Natural killer cell (primary cell): ENCODE results near the gene C5AR1. TPM values are rescaled to one million over a fixed set of nuclear protein-coding genes. Genes with fewer than 3 reads are reported as not detected.

Experiments
- ATAC-seq, 3 donors: fragments of 150-1000 bp in 2 of 3; fragments of 200-7000 bp in 1 of 3; cut with Tn5 transposase; 1 replicate in 1 of 3; 2 replicates in 2 of 3; pipeline ENCODE4 v1.10.0; 2021; ENCODE audit warnings: mild to moderate bottlenecking in 2 of 3, moderate library complexity in 2 of 3
- DNase-seq, 2 donors: peaks; one replicate each; pipeline versions ENCODE4 v3.0.0 to v3.0.0-alpha.2; 2013 to 2021; ENCODE audit warnings: mixed read lengths in 1 of 2
- H3K27ac ChIP-seq: one replicate; pipeline ENCODE4 v1.5.1; 2013; ENCODE audit warnings: mild to moderate bottlenecking, low read length
- H3K27me3 ChIP-seq: one replicate; pipeline ENCODE4 v1.6.1; 2013; ENCODE audit warnings: low read length; ENCODE audit not compliant: control insufficient read depth, insufficient read depth
- H3K36me3 ChIP-seq: one replicate; pipeline ENCODE4 v1.6.1; 2013; ENCODE audit warnings: low read length; ENCODE audit not compliant: control insufficient read depth, insufficient read depth
- H3K4me1 ChIP-seq: one replicate; pipeline ENCODE4 v1.6.1; 2013; ENCODE audit warnings: low read length; ENCODE audit not compliant: control insufficient read depth, insufficient read depth
- H3K4me3 ChIP-seq: one replicate; pipeline ENCODE4 v1.5.1; 2013; ENCODE audit warnings: low read length
- H3K9me3 ChIP-seq: one replicate; pipeline ENCODE4 v1.6.1; 2013; ENCODE audit warnings: low read length; ENCODE audit not compliant: control insufficient read depth, insufficient read depth
- H3K27ac Mint-ChIP-seq, 2 donors: one replicate each; pipeline ENCODE4 v1.8.0; 2022; ENCODE audit warnings: mild to moderate bottlenecking in 2 of 2, mixed read lengths in 2 of 2, moderate library complexity in 1 of 2
- H3K27me3 Mint-ChIP-seq, 2 donors: one replicate each; pipeline ENCODE4 v1.8.0; 2022; ENCODE audit warnings: low read depth in 2 of 2, mixed read lengths in 2 of 2
- H3K36me3 Mint-ChIP-seq: one replicate; pipeline ENCODE4 v1.8.0; 2022; ENCODE audit warnings: mixed read lengths
- H3K4me1 Mint-ChIP-seq, 2 donors: one replicate each; pipeline ENCODE4 v1.8.0; 2022; ENCODE audit warnings: mixed read lengths in 2 of 2
- H3K4me3 Mint-ChIP-seq: one replicate; pipeline ENCODE4 v1.8.0; 2022; ENCODE audit warnings: mild to moderate bottlenecking, moderate library complexity, mixed read lengths
- H3K9me3 Mint-ChIP-seq, 2 donors: one replicate each; pipeline ENCODE4 v1.8.0; 2022; ENCODE audit warnings: mixed read lengths in 2 of 2
- WGBS: methylation state at CpG from one replicate; pipeline ENCODE4 v1.1.7; 2013; ENCODE audit warnings: missing lambda C conversion rate; ENCODE audit not compliant: insufficient coverage; 5-methylcytosine and 5-hydroxymethylcytosine counted together
- intact Hi-C: fragments of 100-400 bp; cut with micrococcal nuclease; formaldehyde crosslinking; loops from one replicate; pipeline ENCODE4 v1.14.2; 2022
- total RNA-seq, 4 donors: library from RNA; stranded (reverse); fragments of 120-200 nt in 1 of 4; gene quantifications; one replicate each; pipeline versions ENCODE4 v1.2.3 to v1.2.4, GENCODE V29; 2013 to 2022
- TF ChIP-seq, protein P1 (sequence below): fragments of 200-600 bp; IDR thresholded peaks from one replicate; pipeline ENCODE4 v1.8.0; 2022; ENCODE audit warnings: antibody characterized with exemption

Gene C5AR1
- total RNA-seq, 3 donors from 2014 or later (not counting 1 experiment from before 2014, with no cell fraction given): 11.4 to 42.7 (median 28.7) TPM

DNA sequence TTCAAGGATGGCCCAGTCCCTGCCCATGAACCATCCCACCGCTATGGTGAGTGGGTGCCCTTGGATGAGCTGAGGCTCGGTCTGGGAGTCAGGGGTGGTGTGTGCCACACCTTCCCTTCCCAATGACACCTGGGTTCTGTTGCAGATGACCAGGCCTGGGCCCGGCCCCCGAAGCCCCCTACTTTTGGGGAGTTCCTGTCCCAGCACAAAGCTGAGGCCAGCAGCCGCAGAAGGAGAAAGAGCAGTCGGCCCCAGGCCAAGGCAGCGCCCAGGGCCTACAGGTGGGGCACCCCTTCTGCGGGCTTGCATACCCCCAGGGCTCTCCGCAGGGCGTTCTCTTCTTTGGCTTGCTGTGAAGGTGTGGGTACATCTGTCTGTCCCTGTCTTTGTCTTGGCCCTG is 39.3 kb upstream of the C5AR1 start:
- H3K36me3 ChIP-seq: peaks cover 27% of the 10 kb centered on the region
- TF ChIP-seq, protein P1, sequence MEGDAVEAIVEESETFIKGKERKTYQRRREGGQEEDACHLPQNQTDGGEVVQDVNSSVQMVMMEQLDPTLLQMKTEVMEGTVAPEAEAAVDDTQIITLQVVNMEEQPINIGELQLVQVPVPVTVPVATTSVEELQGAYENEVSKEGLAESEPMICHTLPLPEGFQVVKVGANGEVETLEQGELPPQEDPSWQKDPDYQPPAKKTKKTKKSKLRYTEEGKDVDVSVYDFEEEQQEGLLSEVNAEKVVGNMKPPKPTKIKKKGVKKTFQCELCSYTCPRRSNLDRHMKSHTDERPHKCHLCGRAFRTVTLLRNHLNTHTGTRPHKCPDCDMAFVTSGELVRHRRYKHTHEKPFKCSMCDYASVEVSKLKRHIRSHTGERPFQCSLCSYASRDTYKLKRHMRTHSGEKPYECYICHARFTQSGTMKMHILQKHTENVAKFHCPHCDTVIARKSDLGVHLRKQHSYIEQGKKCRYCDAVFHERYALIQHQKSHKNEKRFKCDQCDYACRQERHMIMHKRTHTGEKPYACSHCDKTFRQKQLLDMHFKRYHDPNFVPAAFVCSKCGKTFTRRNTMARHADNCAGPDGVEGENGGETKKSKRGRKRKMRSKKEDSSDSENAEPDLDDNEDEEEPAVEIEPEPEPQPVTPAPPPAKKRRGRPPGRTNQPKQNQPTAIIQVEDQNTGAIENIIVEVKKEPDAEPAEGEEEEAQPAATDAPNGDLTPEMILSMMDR: no peak
- no peaks in the 10 kb centered on the region for H3K36me3 Mint-ChIP-seq
- H3K4me3 ChIP-seq: no peak overlapping the region
- H3K27me3 ChIP-seq: no peaks in the 10 kb centered on the region
- ATAC-seq (no peak), DNase-seq (no peak)
- H3K9me3 Mint-ChIP-seq: no peaks in the 10 kb centered on the region
- 96% methylated on average over 10 of the region's 10 CpGs for WGBS
- no peak overlapping the region for H3K4me3 Mint-ChIP-seq
- H3K9me3 ChIP-seq: no peaks in the 10 kb centered on the region
- no peak overlapping the region for H3K27ac ChIP-seq
- peaks cover 9 to 26% of the 10 kb centered on the region in 2 donors for H3K4me1 Mint-ChIP-seq
- intact Hi-C loops: loop anchor here (5.0 to 10.0 kb wide), 2 partner anchors 43 to 416 kb away; partner anchors contain the start of gene AP2S1
- H3K27ac Mint-ChIP-seq: no peak overlapping the region
- H3K4me1 ChIP-seq: peaks cover 16% of the 10 kb centered on the region
- no peaks in the 10 kb centered on the region for H3K27me3 Mint-ChIP-seq

DNA sequence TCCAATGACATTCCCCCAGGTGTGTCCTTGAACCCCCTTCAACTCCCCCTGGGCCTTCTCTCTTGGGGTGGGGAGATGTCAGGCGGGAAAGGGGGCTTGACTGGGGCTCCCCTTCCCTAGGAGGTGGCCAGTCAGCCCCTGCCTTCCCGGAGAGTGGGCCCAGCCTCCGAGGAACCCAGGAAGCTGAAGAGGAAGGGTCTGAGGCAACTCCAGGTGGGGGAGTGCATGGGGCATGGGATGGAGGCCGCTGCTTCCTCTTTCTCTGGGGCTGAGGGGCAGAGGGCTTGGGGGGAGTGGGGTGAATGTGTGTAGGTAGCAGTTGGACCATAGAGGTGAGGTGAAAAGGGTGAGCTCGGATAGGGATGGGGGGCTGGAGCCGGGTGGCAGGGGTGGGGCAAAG is 37.7 kb upstream of the C5AR1 start:
- H3K36me3 ChIP-seq: peaks cover 24% of the 10 kb centered on the region
- no peak overlapping the region for H3K4me3 ChIP-seq
- no peaks in the 10 kb centered on the region for H3K27me3 ChIP-seq
- Mint-ChIP-seq H3K4me1 (peaks cover 14 to 33% of the 10 kb centered on the region in 2 donors), H3K9me3 (no peaks in the 10 kb centered on the region), H3K4me3 (peak overlapping the region; percentile 95), H3K27ac (peak overlapping the region; percentile 93 to 96), H3K36me3 (no peaks in the 10 kb centered on the region), H3K27me3 (no peaks in the 10 kb centered on the region)
- peaks cover 23% of the 10 kb centered on the region for H3K4me1 ChIP-seq
- 73% methylated on average over 5 of the region's 6 CpGs for WGBS
- no peak for DNase-seq
- intact Hi-C loops: loop anchor here (5.0 to 10.0 kb wide), 2 partner anchors 45 to 417 kb away; partner anchors contain the start of gene AP2S1
- TF ChIP-seq, protein P1: no peak
- no peak overlapping the region for H3K27ac ChIP-seq
- no peak for ATAC-seq
- no peaks in the 10 kb centered on the region for H3K9me3 ChIP-seq

DNA sequence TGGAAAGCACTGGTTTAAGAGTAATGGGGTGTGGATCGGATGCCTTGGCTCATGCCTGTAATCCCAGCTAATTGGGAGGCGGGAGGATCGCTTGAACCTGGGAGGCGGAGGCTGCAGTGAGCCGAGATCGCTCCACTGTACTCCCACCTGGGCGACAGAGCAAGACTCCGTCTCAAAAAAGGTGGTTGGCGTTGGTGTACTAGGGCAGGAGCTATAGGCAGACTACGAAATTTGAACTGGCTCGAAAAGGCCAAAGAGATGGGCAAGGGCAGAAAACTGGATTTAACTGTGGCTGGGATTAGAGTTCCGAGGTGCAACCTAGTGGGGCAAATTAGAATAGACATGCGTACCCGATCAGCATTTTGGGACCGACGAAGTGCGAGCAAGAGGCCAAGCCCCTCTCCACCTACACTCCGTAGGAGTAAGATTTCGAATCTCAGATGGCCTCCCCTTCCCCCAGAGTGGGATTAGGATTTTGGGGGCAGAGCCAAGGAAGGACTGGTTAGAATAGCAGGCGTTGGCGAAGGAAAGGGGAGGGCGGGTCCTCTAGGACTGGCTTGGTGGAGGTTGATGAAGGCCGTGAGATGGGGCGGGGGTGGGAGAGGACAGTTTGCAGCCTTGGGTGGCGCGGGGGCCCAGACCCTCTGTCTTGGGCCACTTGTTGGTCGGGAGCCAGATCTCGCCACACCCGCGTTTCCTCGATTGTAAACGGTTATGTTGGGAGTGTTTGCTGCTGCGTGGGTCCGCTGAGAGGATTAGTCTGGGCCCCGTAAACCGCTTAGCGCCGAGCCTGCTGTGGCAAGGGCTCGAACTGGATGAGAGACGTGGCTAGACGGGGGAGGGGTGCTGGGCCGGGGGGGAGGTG is 37.0 kb upstream of the C5AR1 start:
- Mint-ChIP-seq H3K9me3 (no peaks in the 10 kb centered on the region), H3K4me1 (peaks cover 14 to 33% of the 10 kb centered on the region in 2 donors), H3K36me3 (no peaks in the 10 kb centered on the region), H3K4me3 (peak overlapping the region; percentile 95), H3K27me3 (no peaks in the 10 kb centered on the region), H3K27ac (peak overlapping the region; percentile 93 to 96)
- no peaks in the 10 kb centered on the region for H3K27me3 ChIP-seq
- H3K36me3 ChIP-seq: peaks cover 22% of the 10 kb centered on the region
- TF ChIP-seq, protein P1: no peak
- peak overlapping the region; percentile 64 for H3K27ac ChIP-seq
- ATAC-seq (no peak), DNase-seq (no peak)
- peaks cover 23% of the 10 kb centered on the region for H3K4me1 ChIP-seq
- no peaks in the 10 kb centered on the region for H3K9me3 ChIP-seq
- WGBS: 44% methylated on average over 39 of the region's 42 CpGs
- intact Hi-C loops: loop anchor here (5.0 to 10.0 kb wide), 2 partner anchors 45 to 418 kb away; partner anchors contain the start of gene AP2S1
- H3K4me3 ChIP-seq: peak overlapping the region; percentile 66
